Hepatocyte (in vitro differentiated cells): ENCODE results near the gene BCL7C. TPM values are rescaled to one million over a fixed set of nuclear protein-coding genes. Genes with fewer than 3 reads are reported as not detected.

ENCODE experiments used
- DNase-seq: peaks from one replicate; pipeline ENCODE4 v3.0.0-alpha.2; 2016; ENCODE audit warnings: low spot score
- H2AFZ ChIP-seq: fragments of 200-600 bp; sonication (generic); 2 replicates; pipeline ENCODE4 v1.6.0; 2016; ENCODE audit warnings: antibody characterized with exemption, mild to moderate bottlenecking
- H3K27ac ChIP-seq: fragments of 200-600 bp; sonication (generic); 2 replicates; pipeline ENCODE4 v1.5.1; 2016; ENCODE audit warnings: mild to moderate bottlenecking
- H3K27me3 ChIP-seq: fragments of 200-600 bp; sonication (generic); 2 replicates; pipeline ENCODE4 v1.6.1; 2016
- H3K36me3 ChIP-seq: fragments of 200-600 bp; sonication (generic); replicated peaks from 2 replicates; pipeline ENCODE4 v1.5.1; 2016; ENCODE audit warnings: low read depth; ENCODE audit not compliant: insufficient read depth
- H3K4me1 ChIP-seq: fragments of 200-600 bp; sonication (generic); 2 replicates; pipeline ENCODE4 v1.5.1; 2016; ENCODE audit warnings: mild to moderate bottlenecking, moderate library complexity; ENCODE audit not compliant: insufficient read depth
- H3K4me2 ChIP-seq: fragments of 200-600 bp; sonication (generic); 2 replicates; pipeline ENCODE4 v1.6.0; 2016
- H3K4me3 ChIP-seq: fragments of 200-600 bp; sonication (generic); 2 replicates; pipeline ENCODE4 v1.5.1; 2016; ENCODE audit warnings: mild to moderate bottlenecking
- H3K79me2 ChIP-seq: fragments of 200-600 bp; sonication (generic); 2 replicates; pipeline ENCODE4 v1.6.0; 2017; ENCODE audit warnings: mild to moderate bottlenecking
- H3K9me2 ChIP-seq: fragments of 200-600 bp; sonication (generic); replicated peaks from 2 replicates; pipeline ENCODE4 v1.6.0; 2017; ENCODE audit warnings: mild to moderate bottlenecking; ENCODE audit not compliant: insufficient read depth
- H3K9me3 ChIP-seq: fragments of 200-600 bp; sonication (generic); 2 replicates; pipeline ENCODE4 v1.5.1; 2016; ENCODE audit warnings: low read depth, mild to moderate bottlenecking
- H4K20me1 ChIP-seq: fragments of 200-600 bp; sonication (generic); 2 replicates; pipeline ENCODE4 v1.6.0; 2016; ENCODE audit warnings: mild to moderate bottlenecking; ENCODE audit not compliant: insufficient read depth, poor library complexity, severe bottlenecking
- CTCF ChIP-seq: fragments of 200-600 bp; sonication (generic); IDR thresholded peaks from 2 replicates; pipeline ENCODE4 v1.5.1; 2016; ENCODE audit warnings: antibody characterized with exemption, mild to moderate bottlenecking; ENCODE audit not compliant: poor library complexity
- EZH2 ChIP-seq: fragments of 200-600 bp; sonication (generic); IDR thresholded peaks from 2 replicates; pipeline ENCODE4 v1.6.1; 2016; ENCODE audit warnings: antibody characterized with exemption, mild to moderate bottlenecking, borderline replicate concordance
- EZH2phosphoT487 ChIP-seq: fragments of 200-600 bp; sonication (generic); IDR thresholded peaks from one replicate; pipeline ENCODE4 v1.6.1; 2018; ENCODE audit warnings: antibody characterized with exemption, mild to moderate bottlenecking, low read depth, moderate library complexity; ENCODE audit not compliant: unreplicated experiment, severe bottlenecking
- WGBS: methylation state at CpG from one replicate; pipeline ENCODE4 v1.1.6; 2016; ENCODE audit warnings: low lambda C conversion rate; ENCODE audit errors: missing lambda C conversion rate; 5-methylcytosine and 5-hydroxymethylcytosine counted together
- polyA plus RNA-seq: library from polyadenylated mRNA; unstranded; fragments of >200 nt; fragmentation: Nextera tagmentation; extraction: Ambion mirVana; gene quantifications from 2 replicates; pipeline ENCODE4 v1.2.1, GENCODE V29; 2016
- total RNA-seq: library from RNA; depleted of rRNA; stranded (reverse); fragments of >200 nt; gene quantifications from 2 replicates; pipeline ENCODE4 v1.2.3, GENCODE V29; 2014

BCL7C gene
- total and polyA plus RNA-seq, 2 experiments from 2014 or later: 25.7 to 54.1 TPM

GRCh38 chr16:30842971-30843370, 50.9 kb downstream of the BCL7C start:
- Histone ChIP-seq H2AFZ (no peak overlapping the region), H3K27me3 (no peaks in the 10 kb centered on the region), H3K9me3 (no peaks in the 10 kb centered on the region), H3K4me3 (no peak overlapping the region), H3K4me1 (peaks cover 12% of the 10 kb centered on the region), H3K9me2 (no peaks in the 10 kb centered on the region), H4K20me1 (no peaks in the 10 kb centered on the region), H3K4me2 (no peak overlapping the region), H3K79me2 (no peaks in the 10 kb centered on the region), H3K36me3 (no peaks in the 10 kb centered on the region), H3K27ac (no peak overlapping the region)
- no peak for TF ChIP-seq EZH2phosphoT487
- TF ChIP-seq CTCF: no peak
- no peak for TF ChIP-seq EZH2
- WGBS: 86% methylated on average over 4 of the region's 4 CpGs
- no peak for DNase-seq

DNA sequence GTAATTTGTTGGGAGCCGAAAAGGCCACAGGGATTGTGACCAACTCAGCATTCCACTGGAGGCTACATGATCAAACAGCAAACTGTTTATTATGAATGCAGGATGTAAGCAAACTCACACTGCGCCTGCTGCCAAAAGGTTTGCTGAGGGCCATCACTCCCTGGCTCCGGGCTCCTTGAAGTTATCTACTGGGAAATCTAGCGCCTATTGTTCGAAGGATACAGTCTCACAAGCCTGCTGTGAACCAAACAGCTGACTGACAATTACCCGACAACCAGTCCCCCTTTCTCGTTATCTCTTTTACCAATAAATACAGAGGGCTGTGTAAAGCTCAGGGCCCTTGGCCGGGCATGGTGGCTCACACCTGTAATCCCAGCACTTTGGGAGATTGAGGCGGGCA, 52.5 kb downstream of the BCL7C start:
- DNase-seq: no peak
- H3K4me1 ChIP-seq: peaks cover 12% of the 10 kb centered on the region
- no peaks in the 10 kb centered on the region for H3K36me3 ChIP-seq
- H4K20me1 ChIP-seq: no peaks in the 10 kb centered on the region
- no peaks in the 10 kb centered on the region for H3K9me2 ChIP-seq
- H3K9me3 ChIP-seq: no peaks in the 10 kb centered on the region
- no peaks in the 10 kb centered on the region for H3K79me2 ChIP-seq
- WGBS: 89% methylated on average over 9 of the region's 9 CpGs
- no peak overlapping the region for H3K27ac ChIP-seq
- H3K4me2 ChIP-seq: no peak overlapping the region
- H3K4me3 ChIP-seq: no peak overlapping the region
- TF ChIP-seq EZH2phosphoT487 (no peak), EZH2 (no peak), CTCF (no peak)
- no peak overlapping the region for H2AFZ ChIP-seq
- H3K27me3 ChIP-seq: no peaks in the 10 kb centered on the region

GRCh38 chr16:30840611-30841010, 53.3 kb downstream of the BCL7C start:
- Histone ChIP-seq H2AFZ (no peak overlapping the region), H3K79me2 (no peaks in the 10 kb centered on the region), H3K4me1 (peaks cover 12% of the 10 kb centered on the region), H3K27me3 (no peaks in the 10 kb centered on the region), H4K20me1 (no peaks in the 10 kb centered on the region), H3K9me2 (no peaks in the 10 kb centered on the region), H3K4me2 (peak overlapping the region; percentile 59), H3K4me3 (no peak overlapping the region), H3K9me3 (no peaks in the 10 kb centered on the region), H3K27ac (peak overlapping the region; percentile 82), H3K36me3 (no peaks in the 10 kb centered on the region)
- no peak for DNase-seq
- no peak for TF ChIP-seq EZH2phosphoT487
- 87% methylated on average over 5 of the region's 5 CpGs for WGBS

DNA sequence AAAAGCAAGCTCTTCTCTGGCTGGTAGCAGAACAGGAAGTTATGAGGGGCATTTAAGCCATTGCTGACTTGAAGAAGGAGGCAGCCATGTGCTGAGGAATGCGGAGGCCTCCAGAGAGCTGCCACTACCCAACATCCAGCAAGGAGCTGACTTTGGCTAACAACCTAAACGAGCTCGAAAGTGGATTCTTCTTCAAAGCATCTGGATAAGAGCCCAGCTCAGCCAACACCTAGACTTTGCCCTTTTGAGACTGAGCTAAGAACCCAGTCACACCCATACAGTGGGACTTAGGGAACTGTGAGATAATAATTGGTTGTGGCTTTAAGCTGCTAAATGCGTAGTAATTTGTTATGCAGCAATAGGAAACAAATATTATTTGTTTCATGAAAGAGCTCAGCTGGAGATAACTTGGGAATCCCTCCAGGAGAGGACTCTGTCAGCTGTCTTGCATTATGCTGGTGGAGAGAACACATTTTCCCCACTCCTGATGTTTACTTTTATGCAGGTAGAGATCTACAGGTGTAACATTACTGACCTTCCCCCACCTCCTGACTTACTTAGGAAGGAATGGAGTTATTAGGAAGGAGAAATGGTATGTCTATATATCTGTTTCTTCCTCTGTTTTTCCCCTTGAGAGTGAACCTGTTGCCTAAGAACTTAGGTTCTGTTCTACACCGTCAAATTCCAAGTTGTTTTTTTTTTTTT, 54.2 kb downstream of the BCL7C start:
- Histone ChIP-seq H3K9me2 (no peaks in the 10 kb centered on the region), H4K20me1 (no peaks in the 10 kb centered on the region), H3K9me3 (no peaks in the 10 kb centered on the region), H2AFZ (no peak overlapping the region), H3K36me3 (no peaks in the 10 kb centered on the region), H3K27me3 (no peaks in the 10 kb centered on the region), H3K4me3 (no peak overlapping the region), H3K27ac (peak overlapping the region; percentile 82), H3K4me2 (peak overlapping the region; percentile 59), H3K79me2 (no peaks in the 10 kb centered on the region), H3K4me1 (peaks cover 7% of the 10 kb centered on the region)
- TF ChIP-seq EZH2phosphoT487 (no peak), EZH2 (no peak), CTCF (no peak)
- WGBS: 50% methylated on average over 5 of the region's 5 CpGs
- DNase-seq: peak; percentile 67
